Upper lobe of right lung (tissue), 1 donor: Measurements from ENCODE around the gene FCRLB. TPM values are rescaled to one million over a fixed set of nuclear protein-coding genes. Genes with fewer than 3 reads are reported as not detected.

Source experiments
- ATAC-seq: fragments of 200-7000 bp; cut with Tn5 transposase; one replicate; pipeline ENCODE4 v1.9.1; 2020; ENCODE audit warnings: mild to moderate bottlenecking, moderate library complexity
- DNase-seq: peaks from one replicate; pipeline ENCODE4 v3.0.0-alpha.2; 2020
- H3K27ac ChIP-seq: fragments of 200-600 bp; one replicate; pipeline ENCODE4 v1.8.0; 2022
- H3K27me3 ChIP-seq: fragments of 200-600 bp; one replicate; pipeline ENCODE4 v1.8.0; 2022; ENCODE audit warnings: mild to moderate bottlenecking
- H3K36me3 ChIP-seq: fragments of 200-600 bp; one replicate; pipeline ENCODE4 v1.8.0; 2022
- H3K4me1 ChIP-seq: fragments of 200-600 bp; one replicate; pipeline ENCODE4 v1.8.0; 2022
- H3K4me3 ChIP-seq: fragments of 200-600 bp; one replicate; pipeline ENCODE4 v1.8.0; 2022; ENCODE audit warnings: mild to moderate bottlenecking
- H3K9me3 ChIP-seq: fragments of 200-600 bp; one replicate; pipeline ENCODE4 v1.8.0; 2022
- intact Hi-C: fragments of 100-400 bp; cut with DNase I; formaldehyde crosslinking; loops from one replicate; pipeline ENCODE4 v1.11.0; 2022
- total RNA-seq: library from RNA; stranded (reverse); fragmentation: NEBNext Ultra II Directional; extraction: Animal tissue kit (Norgen Biotek cat#: 25700); gene quantifications from one replicate; pipeline ENCODE4 v1.2.1, GENCODE V29; 2021
- TF ChIP-seq, protein P1 (sequence below): fragments of 200-600 bp; IDR thresholded peaks from one replicate; pipeline ENCODE4 v1.8.0; 2022; ENCODE audit warnings: antibody characterized with exemption
- donor health status: DM: no; HTN: yes; CAD: no; lungs with severe emphysema.

Gene FCRLB
- total RNA-seq, 1 donor from 2014 or later = 2.0 TPM

DNA sequence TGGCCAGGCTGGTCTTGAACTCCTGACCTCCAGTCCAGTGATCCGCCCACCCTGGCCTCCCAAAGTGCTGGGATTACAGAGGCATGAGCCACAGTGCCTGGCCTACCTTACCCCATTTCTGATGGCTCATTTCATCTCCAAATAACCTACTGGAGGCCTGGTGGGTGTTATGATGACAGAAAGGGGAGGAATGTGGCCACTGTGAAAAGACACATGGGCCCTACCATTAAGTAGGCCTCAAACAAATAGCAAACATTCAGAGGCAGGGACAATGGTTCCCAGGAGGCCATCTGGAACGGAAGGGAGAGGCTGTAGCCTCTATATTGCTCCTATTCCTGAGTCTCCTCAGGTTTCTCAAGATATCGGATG, 15.2 kb upstream of the FCRLB start:
- Histone ChIP-seq H3K36me3 (no peaks in the 10 kb centered on the region), H3K27ac (no peak overlapping the region), H3K9me3 (no peaks in the 10 kb centered on the region), H3K4me1 (no peaks in the 10 kb centered on the region), H3K4me3 (no peak overlapping the region), H3K27me3 (no peaks in the 10 kb centered on the region)
- no peak for ATAC-seq
- no peak for DNase-seq
- TF ChIP-seq, protein P1, sequence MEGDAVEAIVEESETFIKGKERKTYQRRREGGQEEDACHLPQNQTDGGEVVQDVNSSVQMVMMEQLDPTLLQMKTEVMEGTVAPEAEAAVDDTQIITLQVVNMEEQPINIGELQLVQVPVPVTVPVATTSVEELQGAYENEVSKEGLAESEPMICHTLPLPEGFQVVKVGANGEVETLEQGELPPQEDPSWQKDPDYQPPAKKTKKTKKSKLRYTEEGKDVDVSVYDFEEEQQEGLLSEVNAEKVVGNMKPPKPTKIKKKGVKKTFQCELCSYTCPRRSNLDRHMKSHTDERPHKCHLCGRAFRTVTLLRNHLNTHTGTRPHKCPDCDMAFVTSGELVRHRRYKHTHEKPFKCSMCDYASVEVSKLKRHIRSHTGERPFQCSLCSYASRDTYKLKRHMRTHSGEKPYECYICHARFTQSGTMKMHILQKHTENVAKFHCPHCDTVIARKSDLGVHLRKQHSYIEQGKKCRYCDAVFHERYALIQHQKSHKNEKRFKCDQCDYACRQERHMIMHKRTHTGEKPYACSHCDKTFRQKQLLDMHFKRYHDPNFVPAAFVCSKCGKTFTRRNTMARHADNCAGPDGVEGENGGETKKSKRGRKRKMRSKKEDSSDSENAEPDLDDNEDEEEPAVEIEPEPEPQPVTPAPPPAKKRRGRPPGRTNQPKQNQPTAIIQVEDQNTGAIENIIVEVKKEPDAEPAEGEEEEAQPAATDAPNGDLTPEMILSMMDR = no peak
- intact Hi-C loops = no loop called here

GRCh38 chr1:161706482-161707347, 14.6 kb upstream of the FCRLB start, which contains the start of gene FCRLA:
Gene FCRLA (plus strand): TSS chr1:161707229. CDS start chr1:161707265, 36 bp downstream.
- ATAC-seq (no peak), DNase-seq (no peak)
- no peaks in the 10 kb centered on the region for H3K4me1 ChIP-seq
- no peaks in the 10 kb centered on the region for H3K27me3 ChIP-seq
- H3K36me3 ChIP-seq = no peaks in the 10 kb centered on the region
- no peaks in the 10 kb centered on the region for H3K9me3 ChIP-seq
- intact Hi-C loops = no loop called here
- no peak within 1 kb of the TSS for H3K4me3 ChIP-seq
- TF ChIP-seq, protein P1 = no peak
- no peak within 1 kb of the TSS for H3K27ac ChIP-seq

DNA sequence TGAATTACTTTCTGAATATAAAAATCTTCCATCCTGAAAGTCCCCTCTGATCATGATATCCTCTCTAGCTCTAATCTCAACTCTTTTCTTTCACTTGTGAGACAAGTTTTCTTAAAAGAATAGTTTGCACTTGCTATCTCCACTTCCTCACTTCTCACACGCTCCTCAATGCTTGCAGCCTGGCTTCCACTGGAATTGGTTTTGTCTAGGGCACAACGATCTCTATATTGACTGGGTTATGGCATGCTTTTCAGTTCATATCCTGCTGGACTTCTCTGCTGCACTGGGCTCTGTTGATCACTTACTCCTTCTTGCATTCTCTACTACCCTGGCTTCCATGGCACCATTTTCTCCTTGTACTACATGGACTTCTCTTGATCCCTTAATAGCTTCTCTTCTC, 13.8 kb upstream of the FCRLB start:
- no peak for DNase-seq
- Histone ChIP-seq H3K27ac (no peak overlapping the region), H3K27me3 (no peaks in the 10 kb centered on the region), H3K4me1 (no peaks in the 10 kb centered on the region), H3K4me3 (no peak overlapping the region), H3K9me3 (no peaks in the 10 kb centered on the region), H3K36me3 (no peaks in the 10 kb centered on the region)
- TF ChIP-seq, protein P1 = no peak
- intact Hi-C loops = no loop called here
- no peak for ATAC-seq

DNA sequence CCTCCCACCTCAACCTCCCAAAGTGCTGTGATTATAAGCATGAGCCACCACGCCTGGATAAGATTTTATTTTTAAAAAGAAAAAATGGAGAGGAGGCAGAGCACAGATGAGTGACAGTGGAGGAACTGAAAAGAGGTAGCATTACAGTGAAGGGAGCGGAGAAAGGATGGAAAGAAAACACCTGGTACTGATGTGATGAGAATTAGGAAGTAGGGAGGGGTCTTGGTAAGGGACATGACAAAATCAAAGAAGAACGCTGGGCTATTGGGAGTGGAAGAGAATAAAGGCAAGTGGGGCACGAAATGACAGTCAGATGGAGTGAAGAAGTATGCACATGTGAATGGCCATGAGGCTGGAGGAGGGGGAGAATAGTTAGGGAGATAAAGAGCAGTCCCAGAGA, 12.0 kb upstream of the FCRLB start:
- H3K27ac ChIP-seq = no peak overlapping the region
- no peak overlapping the region for H3K4me3 ChIP-seq
- intact Hi-C loops = no loop called here
- H3K36me3 ChIP-seq = no peaks in the 10 kb centered on the region
- no peaks in the 10 kb centered on the region for H3K4me1 ChIP-seq
- H3K9me3 ChIP-seq = no peaks in the 10 kb centered on the region
- no peak for ATAC-seq
- no peaks in the 10 kb centered on the region for H3K27me3 ChIP-seq
- TF ChIP-seq, protein P1 = no peak
- no peak for DNase-seq

GRCh38 chr1:161710560-161710959, 10.8 kb upstream of the FCRLB start:
- Histone ChIP-seq H3K4me1 (no peaks in the 10 kb centered on the region), H3K9me3 (no peaks in the 10 kb centered on the region), H3K27me3 (no peaks in the 10 kb centered on the region), H3K27ac (no peak overlapping the region), H3K36me3 (no peaks in the 10 kb centered on the region), H3K4me3 (no peak overlapping the region)
- ATAC-seq = no peak
- TF ChIP-seq, protein P1 = no peak
- DNase-seq = no peak
- intact Hi-C loops = no loop called here
